ENCODE results near the gene TBC1D9.
A peak's percentile ranks its signal among the peaks of the same experiment; 100 is the strongest.

Gene TBC1D9

GRCh38 chr4:140702096-140702757, 54.0 kb downstream of the TBC1D9 start:
- Histone ChIP-seq H2AFZ (ENCODE audit: low read depth, low read length) (no peak overlapping the region), H3K9ac (ENCODE audit: low read length) (no peak overlapping the region), H3K4me2 (ENCODE audit: low read length) (no peak overlapping the region), H3K4me1 (ENCODE audit: low read length) (peaks cover 20% of the 10 kb centered on the region), H3K79me2 (ENCODE audit: low read length) (no peaks in the 10 kb centered on the region), H3K36me3 (replicated peaks; ENCODE audit: low read depth, low read length) (no peaks in the 10 kb centered on the region), H3K4me3 (ENCODE audit: low read length) (no peak overlapping the region), H3K27me3 (ENCODE audit: low read depth, low read length) (peaks cover 3% of the 10 kb centered on the region; the same call in 1 of the 2 replicates), H3K9me3 (ENCODE audit: insufficient read depth, low read length) (no peaks in the 10 kb centered on the region), H4K20me1 (ENCODE audit: insufficient read depth, low read length) (peaks cover 5% of the 10 kb centered on the region; the same call in 1 of the 2 replicates), H3K27ac (ENCODE audit: low read length) (no peak overlapping the region)
- no peak for TF ChIP-seq CTCF (IDR thresholded peaks at IDR 0.05; ENCODE audit: low read depth, low read length)
- no peak for TF ChIP-seq EZH2phosphoT487 (IDR thresholded peaks at IDR 0.05; ENCODE audit: low read depth)

DNA sequence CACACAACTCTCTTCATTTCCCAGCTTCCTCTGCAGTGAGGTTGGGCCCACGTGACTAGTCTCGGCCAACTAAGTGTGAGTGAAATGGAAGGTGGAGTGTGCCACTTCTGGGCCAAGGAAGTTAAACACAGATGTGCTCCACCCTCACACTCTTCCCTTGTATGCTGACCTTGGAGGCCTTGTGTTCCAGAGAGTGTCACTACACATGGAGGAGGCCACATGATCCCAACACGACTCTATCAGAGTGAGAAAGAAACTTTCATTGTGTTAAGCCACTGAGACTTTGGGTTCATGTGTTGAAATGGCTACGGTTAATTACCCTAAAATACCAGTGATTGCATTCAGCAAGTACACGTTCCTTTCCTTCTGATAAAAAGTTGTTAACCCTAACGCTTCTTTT, 55.1 kb downstream of the TBC1D9 start:
- no peak for TF ChIP-seq EZH2phosphoT487 (IDR thresholded peaks at IDR 0.05; ENCODE audit: low read depth)
- no peak for TF ChIP-seq CTCF (IDR thresholded peaks at IDR 0.05; ENCODE audit: low read depth, low read length)
- Histone ChIP-seq H3K79me2 (ENCODE audit: low read length) (no peaks in the 10 kb centered on the region), H2AFZ (ENCODE audit: low read depth, low read length) (no peak overlapping the region), H3K36me3 (replicated peaks; ENCODE audit: low read depth, low read length) (no peaks in the 10 kb centered on the region), H3K9ac (ENCODE audit: low read length) (no peak overlapping the region), H3K9me3 (ENCODE audit: insufficient read depth, low read length) (no peaks in the 10 kb centered on the region), H3K27ac (ENCODE audit: low read length) (no peak overlapping the region), H4K20me1 (ENCODE audit: insufficient read depth, low read length) (peaks cover 5% of the 10 kb centered on the region; the same call in 1 of the 2 replicates), H3K4me3 (ENCODE audit: low read length) (no peak overlapping the region), H3K4me2 (ENCODE audit: low read length) (no peak overlapping the region), H3K4me1 (ENCODE audit: low read length) (peaks cover 27% of the 10 kb centered on the region), H3K27me3 (ENCODE audit: low read depth, low read length) (peaks cover 3% of the 10 kb centered on the region; the same call in 1 of the 2 replicates)

DNA sequence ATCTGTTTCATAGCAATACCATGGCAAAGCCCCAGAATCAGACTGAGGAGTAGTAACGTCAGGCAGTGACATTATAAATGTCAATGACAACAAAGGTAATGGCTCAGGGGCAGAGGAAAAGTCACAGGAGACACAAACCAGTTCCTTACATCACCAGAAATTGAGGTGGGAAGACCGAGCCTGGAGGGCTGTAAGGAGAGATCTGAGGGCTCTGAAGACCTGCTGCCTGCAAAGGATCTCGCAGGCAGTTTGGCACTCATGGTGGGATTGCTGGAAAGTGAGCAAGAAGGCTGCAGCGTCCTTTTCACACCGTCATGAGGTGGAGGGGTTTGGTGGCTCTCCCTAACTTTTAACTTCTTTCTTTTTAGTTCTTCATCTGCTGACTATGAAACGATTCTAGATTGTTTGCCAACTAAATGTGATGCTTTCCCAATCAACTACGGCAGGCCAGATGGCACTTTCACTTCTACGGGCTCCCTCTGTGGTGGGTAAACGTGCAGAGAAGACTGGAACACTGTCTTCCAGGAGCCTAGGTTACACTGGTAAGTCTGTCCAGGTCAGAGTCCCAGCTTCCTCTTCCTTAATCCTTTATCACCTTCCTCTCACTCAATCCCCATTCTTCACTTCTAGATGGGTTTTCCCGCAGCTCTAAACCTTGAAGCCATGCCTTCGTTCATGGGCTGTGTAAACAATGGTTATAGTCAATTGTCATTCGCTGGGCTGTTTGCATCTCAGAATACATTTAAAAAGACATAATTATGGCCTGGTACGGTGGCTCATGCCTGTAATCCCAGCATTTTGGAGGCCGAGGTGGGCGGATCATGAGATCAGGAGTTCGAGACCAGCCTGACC, 58.2 kb downstream of the TBC1D9 start:
- TF ChIP-seq EZH2phosphoT487 (IDR thresholded peaks at IDR 0.05; ENCODE audit: low read depth) (no peak), CTCF (IDR thresholded peaks at IDR 0.05; ENCODE audit: low read depth, low read length) (no peak)
- no peaks in the 10 kb centered on the region for H4K20me1 ChIP-seq (ENCODE audit: insufficient read depth, low read length)
- no peak overlapping the region for H3K4me3 ChIP-seq (ENCODE audit: low read length)
- no peaks in the 10 kb centered on the region for H3K79me2 ChIP-seq (ENCODE audit: low read length)
- no peaks in the 10 kb centered on the region for H3K36me3 ChIP-seq (replicated peaks; ENCODE audit: low read depth, low read length)
- no peak overlapping the region for H3K27ac ChIP-seq (ENCODE audit: low read length)
- H3K27me3 ChIP-seq (ENCODE audit: low read depth, low read length) = no peaks in the 10 kb centered on the region
- no peak overlapping the region for H2AFZ ChIP-seq (ENCODE audit: low read depth, low read length)
- peaks cover 17% of the 10 kb centered on the region for H3K4me1 ChIP-seq (ENCODE audit: low read length)
- H3K4me2 ChIP-seq (ENCODE audit: low read length) = 0 out of 2 replicates have a peak overlapping the region, but pooled peaks have one; percentile 7
- no peak overlapping the region for H3K9ac ChIP-seq (ENCODE audit: low read length)
- H3K9me3 ChIP-seq (ENCODE audit: insufficient read depth, low read length) = no peaks in the 10 kb centered on the region

DNA sequence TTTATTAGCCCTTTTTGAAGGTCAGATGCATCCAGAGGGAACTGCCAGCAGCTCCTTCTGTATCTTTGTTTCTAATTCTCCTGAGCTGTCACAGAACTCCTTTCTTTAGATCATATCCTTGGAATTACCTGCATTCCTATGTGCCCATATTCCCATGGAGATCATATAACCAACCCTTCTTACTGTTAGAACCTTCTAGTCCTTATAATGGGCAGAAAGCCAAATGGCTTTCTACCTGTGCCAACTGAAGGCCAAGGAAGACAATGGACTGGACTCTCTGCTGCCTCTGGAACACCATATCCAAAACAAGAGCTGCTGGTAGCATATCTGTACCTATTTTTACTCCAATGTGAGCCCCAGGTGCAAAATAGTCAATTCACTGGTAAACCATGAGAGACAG, 60.7 kb downstream of the TBC1D9 start:
- H3K4me2 ChIP-seq (ENCODE audit: low read length) = no peak overlapping the region
- no peak overlapping the region for H3K9ac ChIP-seq (ENCODE audit: low read length)
- no peaks in the 10 kb centered on the region for H3K36me3 ChIP-seq (replicated peaks; ENCODE audit: low read depth, low read length)
- H3K9me3 ChIP-seq (ENCODE audit: insufficient read depth, low read length) = no peaks in the 10 kb centered on the region
- no peak overlapping the region for H3K4me3 ChIP-seq (ENCODE audit: low read length)
- H3K27me3 ChIP-seq (ENCODE audit: low read depth, low read length) = no peaks in the 10 kb centered on the region
- no peak for TF ChIP-seq EZH2phosphoT487 (IDR thresholded peaks at IDR 0.05; ENCODE audit: low read depth)
- no peak for TF ChIP-seq CTCF (IDR thresholded peaks at IDR 0.05; ENCODE audit: low read depth, low read length)
- H2AFZ ChIP-seq (ENCODE audit: low read depth, low read length) = no peak overlapping the region
- H3K27ac ChIP-seq (ENCODE audit: low read length) = no peak overlapping the region
- no peaks in the 10 kb centered on the region for H3K79me2 ChIP-seq (ENCODE audit: low read length)
- no peaks in the 10 kb centered on the region for H4K20me1 ChIP-seq (ENCODE audit: insufficient read depth, low read length)
- H3K4me1 ChIP-seq (ENCODE audit: low read length) = peaks cover 17% of the 10 kb centered on the region

All from OCI-LY3 (cell line).